Fibroblast of the aortic adventitia (primary cell): Measurements from ENCODE around the gene PLEKHA7. TPM values are rescaled to one million over a fixed set of nuclear protein-coding genes. Genes with fewer than 3 reads are reported as not detected.

ENCODE experiments used
- DNase-seq: peaks from one replicate; pipeline ENCODE4 v3.0.0-alpha.2; 2010; ENCODE audit warnings: low read depth
- H3K4me3 ChIP-seq: 2 replicates; pipeline ENCODE4 v1.5.1; 2011; ENCODE audit warnings: low read depth, mild to moderate bottlenecking, control low read depth, low read length, moderate library complexity
- CTCF ChIP-seq: IDR thresholded peaks from 2 replicates; pipeline ENCODE4 v1.5.1; 2011; ENCODE audit warnings: mild to moderate bottlenecking, low read length, control low read depth, inconsistent platforms; ENCODE audit not compliant: insufficient read depth
- total RNA-seq: library from RNA; depleted of rRNA; stranded (reverse); fragments of >200 nt; gene quantifications from 2 replicates; pipeline ENCODE4 v1.2.3, GENCODE V29; 2012; ENCODE audit warnings: low replicate concordance

The PLEKHA7 gene
- total RNA-seq, 1 donor, result 0.09 TPM

DNA sequence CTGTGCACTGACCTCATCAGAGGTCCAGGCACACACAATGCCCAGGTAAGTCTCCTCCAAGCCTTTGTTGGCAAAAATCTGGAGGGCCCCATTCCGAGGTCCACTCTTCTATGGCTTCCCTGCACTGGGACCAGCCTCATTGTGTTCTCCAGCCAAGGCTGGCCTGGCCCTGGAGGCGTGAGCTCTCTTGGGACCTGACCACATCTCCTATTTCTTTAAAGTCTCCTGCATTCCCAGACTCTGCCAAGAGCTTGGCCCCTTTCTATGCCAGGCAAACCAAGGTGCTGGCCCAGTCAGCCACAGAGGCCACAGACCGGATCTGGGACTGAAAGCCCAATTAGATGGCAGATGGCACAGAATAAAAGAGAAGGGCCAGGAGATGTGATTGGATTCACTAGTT lies 220.7 kb downstream of the PLEKHA7 start:
- H3K4me3 ChIP-seq, result no peak overlapping the region
- DNase-seq, result no peak
- no peak for TF ChIP-seq CTCF

GRCh38 chr11:16793009-16793408 lies 221.2 kb downstream of the PLEKHA7 start:
- no peak overlapping the region for H3K4me3 ChIP-seq
- no peak for DNase-seq
- no peak for TF ChIP-seq CTCF

DNA sequence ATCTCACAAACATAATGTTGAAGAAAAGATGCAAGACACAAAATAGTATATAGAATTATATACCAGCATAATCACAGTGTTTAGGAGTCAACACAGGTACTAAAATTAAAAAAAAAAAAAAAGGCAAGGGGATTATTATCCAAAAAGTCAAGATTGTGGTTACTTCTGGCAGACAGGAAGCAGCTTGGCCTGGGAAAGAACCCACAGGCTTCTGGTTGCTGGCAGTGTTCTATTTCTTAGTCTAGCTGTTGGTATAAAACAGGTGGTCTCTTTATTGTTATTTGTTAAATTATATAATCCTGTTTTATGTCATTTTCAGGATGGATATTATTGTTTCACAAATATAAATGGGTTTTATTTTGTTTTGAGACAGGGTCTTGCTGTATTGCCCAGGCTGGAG lies 221.8 kb downstream of the PLEKHA7 start:
- TF ChIP-seq CTCF, result no peak
- DNase-seq, result peak; percentile 59
- H3K4me3 ChIP-seq, result no peak overlapping the region

DNA sequence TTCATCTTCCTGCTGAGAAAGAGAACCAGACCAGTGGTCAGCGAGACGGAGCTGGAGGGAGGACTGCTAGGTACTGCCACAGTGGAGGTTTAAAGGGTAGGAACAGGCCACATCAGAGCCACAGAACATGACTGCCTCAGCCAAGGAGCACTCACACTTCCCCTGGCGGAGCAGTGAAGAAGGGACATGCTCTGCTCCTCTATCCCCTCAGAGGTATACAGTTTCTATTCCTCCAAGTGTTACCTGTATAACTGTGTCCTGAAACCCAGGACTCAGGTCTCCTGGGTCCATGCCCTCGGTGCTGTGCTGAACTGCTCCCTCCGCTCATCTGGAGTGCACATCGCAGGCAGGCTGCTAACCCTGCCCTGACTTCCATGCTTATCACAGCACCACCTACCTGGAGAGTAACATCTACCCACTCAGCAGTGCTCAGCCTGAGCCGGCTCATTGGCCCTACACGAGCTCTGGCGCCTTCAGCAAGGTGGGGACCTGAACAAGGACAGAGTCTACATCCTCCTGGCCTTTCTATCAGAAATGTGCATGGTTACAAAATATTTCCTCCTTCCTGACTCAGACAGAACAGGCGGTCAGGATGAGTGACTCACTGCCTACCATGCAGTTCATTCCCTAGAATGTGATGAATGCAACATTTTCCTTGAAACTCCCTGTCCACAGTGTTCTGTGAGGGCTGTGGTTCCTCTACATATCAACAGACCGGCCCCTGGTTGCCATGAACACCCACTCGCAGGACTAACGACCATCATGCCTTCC lies 222.8 kb downstream of the PLEKHA7 start:
- H3K4me3 ChIP-seq, result no peak overlapping the region
- no peak for TF ChIP-seq CTCF
- DNase-seq, result peak; percentile 90

DNA sequence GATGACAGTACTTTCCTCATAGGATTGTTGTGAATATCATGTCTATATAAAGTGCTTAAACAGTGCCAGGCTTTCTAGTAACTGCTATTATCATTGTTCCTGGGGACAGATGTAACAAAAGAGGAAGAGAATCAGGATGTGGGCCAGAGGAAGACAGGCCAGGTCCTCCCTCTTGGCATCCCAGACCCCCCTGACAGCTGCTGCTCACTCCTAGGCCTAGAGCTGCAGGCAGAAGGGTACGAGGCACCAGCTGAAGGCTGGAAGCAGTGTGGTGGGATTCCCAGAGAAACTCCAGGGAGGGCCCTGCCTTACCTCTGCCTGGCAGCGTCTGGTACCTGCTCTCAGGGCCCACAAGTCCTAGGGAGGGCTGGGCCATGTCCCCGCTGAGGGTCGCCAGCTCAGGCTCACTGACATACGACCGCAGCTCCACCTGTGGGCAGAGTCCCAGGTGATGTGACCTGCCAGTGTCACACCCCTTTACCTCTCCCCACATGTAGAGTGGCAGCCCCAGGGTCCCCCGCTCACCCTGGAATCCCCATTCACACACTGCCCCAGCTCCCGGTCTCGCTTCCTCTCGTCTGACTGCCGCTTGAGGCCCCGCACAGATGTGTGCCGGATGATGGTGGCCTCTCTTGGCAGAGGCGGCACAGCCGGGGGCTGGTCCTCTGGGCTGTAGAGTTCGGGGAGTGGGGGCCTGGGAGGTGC lies 223.6 kb downstream of the PLEKHA7 start:
- no peak for DNase-seq

More for the DNA sequence above, 223.6 kb downstream of the PLEKHA7 start:
- H3K4me3 ChIP-seq, result no peak overlapping the region
- no peak for TF ChIP-seq CTCF
